Ascending aorta (tissue), 2 donors: Measurements from ENCODE around the gene VHLL. TPM values are rescaled to one million over a fixed set of nuclear protein-coding genes. Genes with fewer than 3 reads are reported as not detected.
"Not testable (repeated sequence)": the region's sequence is repeated elsewhere in the genome, so short reads cannot be mapped to it uniquely, and the experiment has no call there.

Experiments
- DNase-seq, 2 donors: peaks; one replicate each; pipeline ENCODE4 v3.0.0-alpha.2; 2019; ENCODE audit warnings: low spot score in 2 of 2
- H3K27ac ChIP-seq, 2 donors: fragments of 200-600 bp; sonication (generic); one replicate each; pipeline ENCODE4 v1.5.1; 2016 to 2017; ENCODE audit warnings: mild to moderate bottlenecking in 1 of 2
- H3K27me3 ChIP-seq: fragments of 200-600 bp; sonication (generic); one replicate; pipeline ENCODE4 v1.5.1; 2017
- H3K36me3 ChIP-seq, 2 donors: fragments of 200-600 bp; sonication (generic); one replicate each; pipeline ENCODE4 v1.5.1; 2016
- H3K4me1 ChIP-seq, 2 donors: fragments of 200-600 bp; sonication (generic); one replicate each; pipeline ENCODE4 v1.5.1; 2016 to 2017; ENCODE audit warnings: mild to moderate bottlenecking in 1 of 2
- H3K4me3 ChIP-seq, 2 donors: fragments of 200-600 bp; sonication (generic); one replicate each; pipeline ENCODE4 v1.5.1; 2016 to 2017; ENCODE audit warnings: mild to moderate bottlenecking in 1 of 2
- H3K9me3 ChIP-seq, 2 donors: fragments of 200-600 bp; sonication (generic); one replicate each; pipeline ENCODE4 v1.5.1; 2016
- CTCF ChIP-seq, 3 experiments: fragments of 200-600 bp in 2 of 3; fragments of 450-650 bp in 1 of 3; sonication (generic) in 2 of 3; IDR thresholded peaks; one replicate each; pipeline ENCODE4 v1.5.1; 2016 to 2019; ENCODE audit warnings: antibody characterized with exemption in 3 of 3, mild to moderate bottlenecking in 1 of 3, moderate library complexity in 1 of 3
- intact Hi-C: fragments of 100-400 bp; cut with DNase I; formaldehyde crosslinking; loops from one replicate; pipeline ENCODE4 v1.15.1; 2023
- total RNA-seq: library from RNA; depleted of rRNA; stranded (reverse); fragments of >200 nt; gene quantifications from one replicate; pipeline ENCODE4 v1.1.0, GENCODE V29; 2016

VHLL gene
- not detected for total RNA-seq

DNA sequence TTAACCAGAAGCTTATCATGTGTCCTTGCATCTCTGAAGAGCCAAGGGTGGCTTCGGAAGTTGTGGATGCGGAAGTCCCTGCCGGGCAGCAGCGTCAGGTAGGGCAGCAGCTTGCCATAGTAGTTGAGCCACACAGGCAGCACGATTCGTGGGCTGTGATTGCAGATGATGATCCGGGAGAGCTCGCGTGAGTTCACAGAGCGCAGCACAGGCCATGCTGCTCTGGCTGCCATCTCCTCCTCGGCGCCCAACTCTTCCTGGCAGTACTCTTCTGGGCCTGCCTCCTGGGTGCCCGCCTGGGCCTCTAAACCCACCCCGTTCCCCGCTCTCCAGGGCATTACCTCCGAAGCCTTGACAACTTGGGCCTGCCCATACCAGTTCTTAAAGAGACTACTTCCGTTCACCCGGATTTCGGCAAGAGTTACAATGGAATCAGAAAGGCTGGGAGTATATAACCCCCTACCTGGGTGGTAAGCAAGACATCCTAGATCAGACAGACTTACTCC is at the start of gene VHLL:
VHLL (minus strand) TSS at position 456 of the 506 bp plus-strand sequence; CDS start at position 338, 118 bp downstream.
- Histone ChIP-seq H3K4me3 (no peak within 1 kb of the TSS), H3K27me3 (no peaks in the 10 kb centered on the region), H3K4me1 (peaks cover 0 to 7% of the 10 kb centered on the region in 2 donors), H3K9me3 (no peaks in the 10 kb centered on the region), H3K36me3 (no peaks in the 10 kb centered on the region), H3K27ac (no peak within 1 kb of the TSS)
- no peak for DNase-seq
- intact Hi-C loops, result no loop called here
- no peak for TF ChIP-seq CTCF (IDR thresholded peaks at IDR 0.05)

DNA sequence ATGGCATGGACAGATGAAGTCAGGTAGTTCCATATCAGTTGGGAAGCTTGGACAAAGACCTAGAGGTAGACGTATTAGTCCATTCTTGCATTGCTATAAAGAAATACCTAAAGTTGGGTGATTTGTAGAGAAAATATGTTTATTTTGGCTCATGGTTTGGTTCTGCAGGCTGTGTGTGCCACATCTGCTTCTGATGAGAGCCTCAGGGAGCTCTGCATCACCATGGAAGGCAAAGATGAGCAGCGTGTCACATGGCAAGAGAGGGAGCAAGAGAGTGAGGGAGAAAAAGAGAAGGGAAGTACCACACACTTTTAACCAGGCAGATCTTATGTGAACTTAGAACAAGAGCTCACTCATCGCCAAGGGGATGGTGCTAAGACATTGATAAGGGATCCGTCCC is 48.2 kb upstream of the VHLL start:
- TF ChIP-seq CTCF (IDR thresholded peaks at IDR 0.05), result no peak
- no peak overlapping the region for H3K27ac ChIP-seq
- H3K9me3 ChIP-seq, result no peaks in the 10 kb centered on the region
- no peaks in the 10 kb centered on the region for H3K27me3 ChIP-seq
- H3K36me3 ChIP-seq, result no peaks in the 10 kb centered on the region
- no peaks in the 10 kb centered on the region for H3K4me1 ChIP-seq
- H3K4me3 ChIP-seq, result no peak overlapping the region
- intact Hi-C loops, result no loop called here
- no peak for DNase-seq

DNA sequence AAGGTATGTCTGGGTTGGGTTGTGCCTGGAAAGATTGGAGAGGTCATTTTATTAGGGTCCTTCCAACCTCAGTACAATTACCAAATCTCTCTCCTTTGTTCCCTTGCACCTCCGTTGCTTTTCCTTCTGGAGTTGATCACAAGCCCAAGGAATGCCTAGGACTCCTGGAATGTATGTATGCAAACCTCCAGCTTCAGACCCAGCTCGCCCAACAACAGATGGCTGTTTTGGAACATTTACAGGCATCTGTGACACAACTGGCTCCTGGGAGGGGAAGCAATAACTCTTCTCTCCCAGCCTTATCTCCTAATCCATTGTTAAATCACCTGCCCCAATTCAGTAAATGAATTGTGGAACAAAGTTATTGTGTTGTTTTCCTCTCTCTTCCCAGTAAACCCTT is 47.5 kb upstream of the VHLL start:
- no peak for DNase-seq
- Histone ChIP-seq H3K9me3 (no peaks in the 10 kb centered on the region), H3K27ac (no peak overlapping the region), H3K27me3 (no peaks in the 10 kb centered on the region), H3K4me1 (no peaks in the 10 kb centered on the region), H3K36me3 (no peaks in the 10 kb centered on the region), H3K4me3 (no peak overlapping the region)
- intact Hi-C loops, result no loop called here
- TF ChIP-seq CTCF (IDR thresholded peaks at IDR 0.05), result no peak

GRCh38 chr1:156346035-156346434 is 46.9 kb upstream of the VHLL start:
- H3K27ac ChIP-seq, H3K27me3 ChIP-seq, H3K9me3 ChIP-seq, intact Hi-C loops, H3K4me1 ChIP-seq, DNase-seq, H3K4me3 ChIP-seq, H3K36me3 ChIP-seq: not testable (repeated sequence)

DNA sequence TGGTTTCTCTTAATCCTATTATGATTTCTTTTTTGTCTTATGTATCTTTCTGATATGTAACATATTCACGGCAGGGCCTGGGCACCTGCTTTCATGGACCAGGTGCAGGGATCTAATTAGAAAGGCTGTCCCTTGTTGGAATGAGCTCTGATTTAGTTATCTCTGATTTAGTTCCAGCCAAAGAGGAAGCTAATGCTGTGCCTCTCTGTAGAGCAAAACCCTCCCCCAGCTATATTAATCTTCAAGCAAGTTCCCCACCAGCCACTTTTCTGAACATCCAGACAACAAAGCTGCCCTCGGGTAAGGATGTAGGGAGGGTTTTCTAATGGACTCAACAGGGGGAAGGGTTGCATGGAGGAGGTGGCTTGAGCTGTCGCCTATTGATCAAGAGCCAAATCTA is 45.3 kb upstream of the VHLL start:
- H3K27ac ChIP-seq, result no peak overlapping the region
- no peaks in the 10 kb centered on the region for H3K9me3 ChIP-seq
- no peak overlapping the region for H3K4me3 ChIP-seq
- no peak for DNase-seq
- H3K27me3 ChIP-seq, result no peaks in the 10 kb centered on the region
- intact Hi-C loops, result no loop called here
- no peaks in the 10 kb centered on the region for H3K4me1 ChIP-seq
- no peak for TF ChIP-seq CTCF (IDR thresholded peaks at IDR 0.05)
- no peaks in the 10 kb centered on the region for H3K36me3 ChIP-seq

GRCh38 chr1:156342166-156342955 is 43.3 kb upstream of the VHLL start:
- TF ChIP-seq CTCF (IDR thresholded peaks at IDR 0.05), result no peak
- H3K4me3 ChIP-seq, result no peak overlapping the region
- no peaks in the 10 kb centered on the region for H3K27me3 ChIP-seq
- H3K27ac ChIP-seq, result no peak overlapping the region
- no peak for DNase-seq
- H3K36me3 ChIP-seq, result no peaks in the 10 kb centered on the region
- H3K4me1 ChIP-seq, result no peaks in the 10 kb centered on the region
- no peaks in the 10 kb centered on the region for H3K9me3 ChIP-seq
- intact Hi-C loops, result no loop called here
